ENCODE data around the gene VAT1L.

DNA sequence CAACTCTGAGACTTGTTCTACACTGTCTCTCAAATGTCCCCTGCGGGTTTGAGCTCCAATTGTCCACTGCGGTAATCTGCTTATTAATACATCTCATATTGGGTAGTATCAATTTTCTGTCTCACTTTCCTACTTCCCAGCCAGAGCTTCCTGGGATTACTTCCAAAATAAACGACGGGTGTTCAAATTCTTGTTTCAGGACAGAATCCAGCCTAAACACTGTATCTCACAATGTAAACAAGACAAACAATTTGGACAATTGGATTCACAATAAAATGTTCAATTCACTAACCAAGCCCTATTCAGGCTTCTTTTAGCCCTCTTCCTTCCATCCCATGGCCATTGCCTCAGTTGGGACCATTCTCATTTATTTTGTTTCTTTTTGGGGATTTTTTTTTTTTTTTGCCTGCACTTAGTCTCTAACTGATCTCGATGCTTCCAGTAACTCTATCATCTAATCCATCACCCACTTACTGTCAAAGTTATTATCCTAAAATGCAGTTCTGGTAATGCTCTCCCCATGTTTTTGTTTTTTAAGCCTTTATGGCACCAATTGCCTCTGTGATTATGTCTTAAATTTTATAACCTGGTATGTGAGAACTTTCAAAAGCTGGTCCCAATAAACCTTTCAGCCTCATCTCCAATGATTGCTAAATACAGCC is 2.0 kb upstream of the VAT1L start:
- TF ChIP-seq CTCF (IDR thresholded peaks at IDR 0.05) (no peak), POLR2A (IDR thresholded peaks at IDR 0.05) (no peak)

All from Peyer's patch (tissue), 4 donors.